HG03097 (cell line): ENCODE data around the gene PSMB2.

Experiments used
- ATAC-seq: cut with Tn5 transposase; IDR thresholded peaks from one replicate; pipeline ENCODE4 v1.9.1; 2021; ENCODE audit not compliant: unreplicated experiment, low FRiP score

PSMB2 gene

GRCh38 chr1:35644204-35644603 is 2.9 kb upstream of the PSMB2 start:
- ATAC-seq, result no peak

GRCh38 chr1:35642471-35642955 is 1.2 kb upstream of the PSMB2 start:
- ATAC-seq, result no peak

DNA sequence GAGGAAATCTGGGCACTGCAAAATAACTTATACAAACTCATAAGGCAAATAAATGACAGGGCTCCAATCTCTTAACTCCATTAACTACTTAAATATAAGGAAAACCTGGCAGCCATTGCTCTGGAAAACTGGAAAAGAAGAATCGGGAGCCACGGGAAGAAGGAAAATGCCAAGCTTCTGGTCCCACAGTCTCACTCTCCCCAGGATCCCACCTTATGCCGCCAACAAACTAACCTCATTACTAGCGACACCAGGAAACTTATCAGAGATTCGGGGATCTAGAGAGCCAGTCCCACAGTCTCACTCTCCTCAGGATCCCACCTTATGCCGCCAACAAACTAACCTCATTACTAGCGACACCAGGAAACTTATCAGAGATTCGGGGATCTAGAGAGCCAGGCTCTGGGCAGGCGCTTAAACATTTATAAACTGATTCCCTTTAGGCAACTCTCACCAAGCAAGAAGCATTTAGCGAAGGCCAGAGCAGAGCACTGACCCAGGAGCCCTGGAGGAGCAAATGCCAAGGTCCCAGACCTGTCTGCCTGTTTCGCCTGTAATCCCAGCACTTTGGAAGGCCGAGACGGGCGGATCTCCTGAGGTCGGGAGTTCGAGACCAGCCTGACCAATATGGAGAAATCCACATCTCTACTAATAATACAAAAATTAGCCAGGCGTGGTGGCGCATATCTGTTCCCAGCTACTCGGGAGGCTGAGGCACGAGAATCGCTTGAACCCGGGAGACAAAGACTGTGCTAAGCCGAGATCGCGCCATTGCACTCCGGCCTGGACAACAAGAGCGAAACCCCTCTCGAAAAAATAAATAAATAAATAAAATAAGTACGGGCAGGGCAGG is 720 bp downstream of the PSMB2 start:
- ATAC-seq, result no peak

DNA sequence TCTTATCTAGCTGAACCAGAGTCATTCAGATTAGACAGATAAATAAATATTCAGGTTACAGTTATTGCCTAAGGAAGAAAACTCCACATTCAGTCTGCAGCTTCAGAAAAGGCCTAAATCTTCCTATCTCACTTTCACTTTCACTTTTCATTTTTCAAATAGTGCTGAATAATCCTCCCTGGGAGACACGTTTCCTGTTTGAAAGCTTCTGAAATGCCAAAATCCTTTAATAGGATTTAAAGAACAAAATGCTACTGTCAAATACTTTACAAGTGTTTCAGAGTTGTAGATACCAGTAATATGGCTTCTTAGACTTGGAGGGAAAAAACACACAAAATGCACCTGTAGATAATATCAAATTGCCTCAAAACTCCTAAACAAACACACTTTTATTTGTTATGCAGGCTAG is 3.9 kb downstream of the PSMB2 start:
- no peak for ATAC-seq

GRCh38 chr1:35633547-35633946 is 7.8 kb downstream of the PSMB2 start:
- ATAC-seq, result no peak

DNA sequence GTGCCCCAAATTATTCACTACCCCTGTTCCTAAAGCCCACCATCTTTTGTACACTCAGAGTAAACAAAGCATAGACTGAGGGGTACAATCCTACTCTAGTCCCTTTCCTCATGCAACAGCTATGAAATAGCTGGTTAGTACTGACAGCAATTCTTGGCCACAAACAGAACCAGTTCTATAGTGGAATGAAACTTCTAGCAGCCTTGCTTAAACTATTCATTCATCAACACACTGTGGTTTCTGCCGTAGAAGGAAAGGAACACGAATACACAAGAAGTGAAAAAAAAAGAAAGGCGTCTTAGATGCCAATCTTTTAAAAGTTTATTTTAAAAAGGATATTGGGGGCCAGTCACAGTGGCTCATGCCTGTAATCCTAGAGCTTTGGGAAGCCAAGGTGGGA is 9.9 kb downstream of the PSMB2 start:
- ATAC-seq, result no peak

GRCh38 chr1:35629051-35629450 is 12.3 kb downstream of the PSMB2 start:
- ATAC-seq, result no peak

DNA sequence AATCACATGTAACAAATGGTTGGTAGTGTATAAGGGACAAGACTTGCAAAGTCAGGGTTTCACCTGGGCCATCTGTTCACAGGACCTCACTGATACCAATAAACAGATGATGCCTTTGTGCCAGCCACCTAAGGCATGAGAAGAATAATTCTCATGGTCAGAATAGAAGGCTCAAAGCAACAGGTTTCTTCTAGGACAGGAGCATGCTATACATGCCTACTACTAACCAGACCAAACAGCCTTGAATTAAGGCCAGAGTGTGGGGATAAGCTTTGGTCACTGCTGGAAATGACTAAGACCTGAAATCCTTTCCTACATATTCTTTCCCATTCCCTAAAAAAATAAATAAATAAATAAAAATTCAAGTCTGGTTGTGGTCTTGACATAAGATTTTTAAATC is 17.5 kb downstream of the PSMB2 start:
- ATAC-seq, result no peak

DNA sequence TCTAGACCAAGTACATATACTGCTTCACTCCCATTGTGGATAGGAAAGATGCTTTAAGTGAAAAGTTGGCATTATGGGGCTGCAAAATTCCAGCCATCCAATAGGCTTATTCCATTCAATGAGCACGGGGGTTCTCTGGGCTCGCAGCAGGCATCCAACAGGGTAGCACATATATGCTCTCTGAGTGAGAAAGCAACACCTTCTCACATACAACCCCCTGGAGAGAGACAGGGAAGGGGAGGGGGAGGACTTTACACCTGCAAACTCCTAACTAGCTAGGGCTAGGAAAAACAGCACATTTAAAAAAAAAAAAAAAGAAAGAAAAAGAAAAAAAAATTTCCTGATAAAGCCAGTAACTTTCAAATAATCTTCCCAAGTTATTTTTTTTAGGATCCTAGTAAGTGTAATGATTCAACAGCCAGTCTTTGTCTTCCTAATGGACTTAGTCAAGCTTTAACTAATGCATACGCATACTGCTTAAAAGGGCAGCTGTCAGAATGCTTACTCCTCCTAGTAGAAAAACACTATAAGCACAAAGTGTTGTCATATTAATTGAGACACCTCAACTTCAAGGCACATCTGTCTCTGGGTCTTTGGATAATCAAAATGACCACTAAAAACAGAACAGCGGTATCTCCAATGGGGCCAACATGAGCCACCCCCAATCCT is 18.7 kb downstream of the PSMB2 start:
- ATAC-seq, result no peak

DNA sequence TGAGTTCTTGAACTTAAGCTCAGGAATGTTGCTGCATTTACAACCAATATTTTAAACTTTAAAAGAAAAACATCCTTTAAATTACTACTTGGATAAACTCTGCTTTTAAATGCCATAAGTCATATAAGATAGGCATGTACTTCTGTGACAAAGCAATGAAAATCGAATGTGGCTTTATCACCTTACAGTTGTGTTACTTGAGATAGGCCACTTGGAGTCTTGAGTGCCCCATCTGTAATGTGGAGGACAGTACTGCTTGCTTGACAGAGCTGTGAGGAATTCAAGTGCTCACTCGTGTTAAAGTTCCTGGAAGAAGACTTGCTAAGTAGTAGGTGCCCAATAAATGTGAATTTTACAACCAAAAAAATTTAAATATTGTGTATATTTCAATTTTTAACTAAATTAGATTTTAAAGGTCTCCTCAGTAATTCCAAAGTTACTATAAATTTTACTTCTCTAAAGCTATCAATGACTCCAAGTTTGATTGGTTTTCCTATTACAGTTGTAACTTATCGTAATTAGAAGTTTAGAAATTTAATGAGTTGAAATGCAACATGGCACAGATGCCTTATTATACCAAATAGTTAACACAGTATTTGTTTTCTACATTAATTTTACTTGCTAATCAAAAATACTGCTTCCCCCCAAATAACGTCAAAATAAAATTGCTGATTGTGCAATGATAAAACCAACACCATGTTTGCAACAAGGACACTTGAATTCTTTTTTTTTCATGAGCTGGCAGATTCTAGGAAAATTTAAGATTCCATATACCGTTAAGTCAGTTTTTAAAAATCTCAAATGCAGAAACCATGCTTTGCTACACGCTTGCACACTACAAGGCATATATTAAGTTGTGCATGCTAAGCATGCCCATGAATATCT is 21.8 kb downstream of the PSMB2 start:
- ATAC-seq, result no peak

DNA sequence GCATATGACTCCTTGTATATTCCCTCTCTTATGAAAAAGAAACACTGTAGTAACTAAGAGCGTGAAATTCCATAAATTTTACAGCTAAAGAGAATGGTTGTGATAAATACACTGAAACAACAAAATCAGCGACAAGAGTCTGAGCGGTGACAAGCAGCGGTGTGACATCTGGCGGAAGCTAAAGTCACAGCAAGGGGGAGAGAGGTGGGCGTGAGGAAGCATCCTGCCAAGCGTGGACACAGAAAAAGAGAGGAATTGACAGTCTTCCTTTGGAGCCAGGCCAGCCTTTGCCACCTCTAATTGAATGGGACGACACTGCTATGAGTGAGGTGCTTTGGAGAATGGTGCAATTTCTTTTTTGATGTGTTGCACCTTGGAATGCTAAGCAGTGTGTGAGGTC is 25.9 kb downstream of the PSMB2 start:
- no peak for ATAC-seq

DNA sequence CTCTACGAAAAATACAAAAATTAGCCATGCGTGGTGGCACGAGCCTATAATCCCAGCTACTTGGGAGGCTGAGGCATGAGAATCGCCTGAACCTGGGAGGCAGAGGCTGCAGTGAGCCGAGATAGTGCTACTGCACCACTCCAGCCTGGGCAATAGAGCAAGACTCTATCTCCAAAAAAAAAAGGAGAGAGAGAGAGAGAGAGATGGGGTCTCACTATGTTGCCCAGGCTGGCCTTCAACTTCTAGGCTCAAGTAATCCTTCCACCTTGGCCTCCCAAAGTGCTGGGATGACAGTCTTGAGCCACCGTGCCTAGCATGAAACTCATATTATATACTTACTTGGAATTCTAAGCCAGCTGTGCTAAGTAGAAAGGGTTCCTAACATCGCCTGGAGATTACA is 29.7 kb downstream of the PSMB2 start:
- ATAC-seq, result no peak

DNA sequence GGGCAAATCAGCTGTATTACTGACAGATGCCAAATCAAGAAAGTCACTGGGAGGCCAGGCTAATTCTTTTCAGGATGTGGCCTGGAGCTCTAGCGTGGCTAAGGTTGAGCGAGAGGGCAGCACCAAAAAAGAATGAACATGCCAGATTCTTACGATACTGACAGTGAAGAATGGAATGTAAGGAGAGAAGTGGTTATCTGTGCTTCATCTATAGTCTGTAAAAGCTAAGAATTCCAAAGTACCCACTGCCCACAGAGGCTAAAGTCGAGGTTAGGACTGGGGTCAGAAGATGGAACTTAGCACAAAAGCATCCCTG is 35.5 kb downstream of the PSMB2 start:
- no peak for ATAC-seq

GRCh38 chr1:35605071-35605866 is 36.1 kb downstream of the PSMB2 start:
- ATAC-seq, result no peak

GRCh38 chr1:35603941-35604340 is 37.4 kb downstream of the PSMB2 start:
- ATAC-seq, result no peak

- no peak for ATAC-seq
Measured at GRCh38 chr1:35603468-35603867, 37.9 kb downstream of the PSMB2 start.

GRCh38 chr1:35600593-35600992 is 40.7 kb downstream of the PSMB2 start:
- no peak for ATAC-seq

DNA sequence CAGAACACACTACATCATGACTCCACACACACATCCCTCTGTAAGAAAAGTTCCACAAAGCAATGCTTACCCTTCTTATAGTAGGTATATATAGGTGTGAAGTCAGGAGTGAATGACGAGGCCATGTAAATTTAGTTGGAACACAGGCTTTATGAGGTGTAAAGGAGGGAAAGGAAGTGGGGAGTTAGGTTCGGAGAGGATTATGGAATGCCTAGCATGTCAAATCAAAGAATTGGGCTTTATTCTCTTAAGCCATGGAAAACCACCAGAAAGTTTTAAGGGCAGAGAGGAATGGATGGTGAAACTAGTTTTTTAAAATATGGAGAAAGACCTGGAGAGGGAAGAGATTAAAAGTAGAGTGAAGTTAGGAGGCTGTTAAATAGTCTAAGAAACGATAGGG is 41.9 kb downstream of the PSMB2 start:
- ATAC-seq, result no peak

DNA sequence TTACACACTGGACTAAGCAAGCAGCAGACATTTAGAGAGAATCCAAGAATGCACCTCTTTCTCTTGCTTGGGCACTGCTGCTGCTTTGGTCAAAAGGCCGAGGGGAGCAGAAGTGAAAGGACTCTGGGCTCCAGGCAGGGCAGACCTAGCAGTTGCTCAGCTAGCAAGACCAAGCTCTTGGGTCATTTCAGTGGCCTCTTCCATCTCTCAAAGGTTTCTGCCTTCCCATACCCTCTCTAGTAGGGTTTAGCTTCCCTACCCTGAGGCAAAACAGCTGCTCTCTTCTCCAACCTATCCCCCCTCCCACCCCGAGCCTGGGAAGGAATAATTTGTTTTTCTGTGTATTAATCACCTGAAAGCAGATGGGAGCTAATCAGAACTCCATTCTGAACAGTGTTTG is 42.4 kb downstream of the PSMB2 start:
- no peak for ATAC-seq

GRCh38 chr1:35597870-35598269 is 43.5 kb downstream of the PSMB2 start:
- no peak for ATAC-seq
